Activated naive CD4-positive, alpha-beta T cell treated with anti-CD3 and anti-CD28 coated beads, Interleukin-2, amount 50 U/mL, for 24 hours (primary cell): Measurements from ENCODE around the gene BANF1.
A peak's percentile ranks its signal among the peaks of the same experiment; 100 is the strongest.
"Not testable (repeated sequence)": the region's sequence is repeated elsewhere in the genome, so short reads cannot be mapped to it uniquely, and the experiment has no call there.

Source experiments
- H3K27ac Mint-ChIP-seq: one replicate; pipeline ENCODE4 v1.8.0; 2021; ENCODE audit warnings: mild to moderate bottlenecking, mixed read lengths
- H3K27me3 Mint-ChIP-seq: one replicate; pipeline ENCODE4 v1.8.0; 2021; ENCODE audit warnings: mixed read lengths
- H3K36me3 Mint-ChIP-seq: one replicate; pipeline ENCODE4 v1.8.0; 2021; ENCODE audit warnings: mixed read lengths
- H3K4me1 Mint-ChIP-seq: one replicate; pipeline ENCODE4 v1.8.0; 2021; ENCODE audit warnings: mixed read lengths
- H3K4me3 Mint-ChIP-seq: one replicate; pipeline ENCODE4 v1.8.0; 2021; ENCODE audit warnings: mild to moderate bottlenecking, mixed read lengths
- H3K9me3 Mint-ChIP-seq: one replicate; pipeline ENCODE4 v1.8.0; 2021; ENCODE audit warnings: mixed read lengths

The BANF1 gene

GRCh38 chr11:66013762-66014100 is 11.4 kb downstream of the BANF1 start:
- H3K27me3 Mint-ChIP-seq: peaks cover 2% of the 10 kb centered on the region
- H3K27ac Mint-ChIP-seq: no peak overlapping the region
- no peak overlapping the region for H3K4me3 Mint-ChIP-seq
- H3K4me1 Mint-ChIP-seq: peaks cover 8% of the 10 kb centered on the region
- H3K9me3 Mint-ChIP-seq: no peaks in the 10 kb centered on the region
- no peaks in the 10 kb centered on the region for H3K36me3 Mint-ChIP-seq

- Mint-ChIP-seq H3K4me3 (no peak overlapping the region), H3K27me3 (peaks cover 2% of the 10 kb centered on the region), H3K4me1 (peaks cover 8% of the 10 kb centered on the region), H3K9me3 (no peaks in the 10 kb centered on the region), H3K27ac (no peak overlapping the region), H3K36me3 (no peaks in the 10 kb centered on the region)
Measured at GRCh38 chr11:66014804-66015453, 12.6 kb downstream of the BANF1 start.

GRCh38 chr11:66015454-66015881 is 13.2 kb downstream of the BANF1 start:
- Mint-ChIP-seq H3K4me1 (peaks cover 8% of the 10 kb centered on the region), H3K27ac (no peak overlapping the region), H3K4me3 (no peak overlapping the region), H3K36me3 (no peaks in the 10 kb centered on the region), H3K27me3 (peaks cover 2% of the 10 kb centered on the region), H3K9me3 (no peaks in the 10 kb centered on the region)

GRCh38 chr11:66015936-66016792 is 13.9 kb downstream of the BANF1 start:
- no peak overlapping the region for H3K4me3 Mint-ChIP-seq
- no peak overlapping the region for H3K27ac Mint-ChIP-seq
- no peaks in the 10 kb centered on the region for H3K9me3 Mint-ChIP-seq
- peaks cover 8% of the 10 kb centered on the region for H3K4me1 Mint-ChIP-seq
- peaks cover 1% of the 10 kb centered on the region for H3K27me3 Mint-ChIP-seq
- H3K36me3 Mint-ChIP-seq: no peaks in the 10 kb centered on the region

- H3K27ac Mint-ChIP-seq: no peak overlapping the region
- H3K27me3 Mint-ChIP-seq: peaks cover 1% of the 10 kb centered on the region
- H3K36me3 Mint-ChIP-seq: no peaks in the 10 kb centered on the region
- H3K4me1 Mint-ChIP-seq: peaks cover 8% of the 10 kb centered on the region
- no peak overlapping the region for H3K4me3 Mint-ChIP-seq
- no peaks in the 10 kb centered on the region for H3K9me3 Mint-ChIP-seq
Measured at GRCh38 chr11:66016793-66017177, 14.5 kb downstream of the BANF1 start.

GRCh38 chr11:66017321-66017720 is 15.0 kb downstream of the BANF1 start:
- Mint-ChIP-seq H3K4me3 (no peak overlapping the region), H3K36me3 (no peaks in the 10 kb centered on the region), H3K9me3 (no peaks in the 10 kb centered on the region), H3K27me3 (peaks cover 1% of the 10 kb centered on the region), H3K27ac (peak overlapping the region; percentile 55), H3K4me1 (peaks cover 8% of the 10 kb centered on the region)

- Mint-ChIP-seq H3K27ac (no peak overlapping the region), H3K4me1 (peaks cover 13% of the 10 kb centered on the region), H3K9me3 (no peaks in the 10 kb centered on the region), H3K36me3 (no peaks in the 10 kb centered on the region), H3K4me3 (no peak overlapping the region), H3K27me3 (peaks cover 3% of the 10 kb centered on the region)
Measured at GRCh38 chr11:66020212-66020611, 17.9 kb downstream of the BANF1 start.

GRCh38 chr11:66020618-66021357 is 18.5 kb downstream of the BANF1 start:
- H3K4me1 Mint-ChIP-seq: peaks cover 13% of the 10 kb centered on the region

GRCh38 chr11:66022401-66023185 is 20.3 kb downstream of the BANF1 start:
- Mint-ChIP-seq H3K9me3 (no peaks in the 10 kb centered on the region), H3K4me1 (peaks cover 7% of the 10 kb centered on the region), H3K4me3 (peak overlapping the region; percentile 51), H3K27ac (peak overlapping the region; percentile 82), H3K36me3 (no peaks in the 10 kb centered on the region), H3K27me3 (peaks cover 3% of the 10 kb centered on the region)

More at GRCh38 chr11:66020618-66021357, 18.5 kb downstream of the BANF1 start:
- Mint-ChIP-seq H3K36me3 (no peaks in the 10 kb centered on the region), H3K27me3 (peaks cover 3% of the 10 kb centered on the region), H3K9me3 (no peaks in the 10 kb centered on the region), H3K4me3 (no peak overlapping the region), H3K27ac (no peak overlapping the region)

GRCh38 chr11:66023186-66023440 is 20.8 kb downstream of the BANF1 start:
- not testable (repeated sequence) for H3K27me3 Mint-ChIP-seq, H3K9me3 Mint-ChIP-seq, H3K36me3 Mint-ChIP-seq, H3K27ac Mint-ChIP-seq, H3K4me3 Mint-ChIP-seq, H3K4me1 Mint-ChIP-seq

- peaks cover 3% of the 10 kb centered on the region for H3K27me3 Mint-ChIP-seq
- H3K27ac Mint-ChIP-seq: peak within 1 kb of the TSS; percentile 60
- H3K36me3 Mint-ChIP-seq: no peaks in the 10 kb centered on the region
- H3K4me1 Mint-ChIP-seq: peaks cover 5% of the 10 kb centered on the region
- no peaks in the 10 kb centered on the region for H3K9me3 Mint-ChIP-seq
- H3K4me3 Mint-ChIP-seq: no peak within 1 kb of the TSS
Measured at GRCh38 chr11:66026017-66026529, 23.8 kb downstream of the BANF1 start, which contains the start of gene CATSPER1. Gene CATSPER1, minus strand, starts transcription at chr11:66026479. Its CDS starts 100 bp downstream, at chr11:66026379.

GRCh38 chr11:66032957-66033735 is 30.8 kb downstream of the BANF1 start:
- no peaks in the 10 kb centered on the region for H3K9me3 Mint-ChIP-seq
- no peaks in the 10 kb centered on the region for H3K4me1 Mint-ChIP-seq
- H3K4me3 Mint-ChIP-seq: no peak overlapping the region
- no peak overlapping the region for H3K27ac Mint-ChIP-seq
- no peaks in the 10 kb centered on the region for H3K36me3 Mint-ChIP-seq
- H3K27me3 Mint-ChIP-seq: no peaks in the 10 kb centered on the region

- H3K4me1 Mint-ChIP-seq: no peaks in the 10 kb centered on the region
- no peaks in the 10 kb centered on the region for H3K9me3 Mint-ChIP-seq
- H3K27ac Mint-ChIP-seq: no peak overlapping the region
- H3K36me3 Mint-ChIP-seq: no peaks in the 10 kb centered on the region
- H3K27me3 Mint-ChIP-seq: no peaks in the 10 kb centered on the region
- no peak overlapping the region for H3K4me3 Mint-ChIP-seq
Measured at GRCh38 chr11:66035653-66036333, 33.5 kb downstream of the BANF1 start.

- Mint-ChIP-seq H3K27ac (no peak overlapping the region), H3K4me1 (no peaks in the 10 kb centered on the region), H3K9me3 (no peaks in the 10 kb centered on the region), H3K4me3 (no peak overlapping the region), H3K27me3 (no peaks in the 10 kb centered on the region), H3K36me3 (no peaks in the 10 kb centered on the region)
Measured at GRCh38 chr11:66036334-66036710, 34.0 kb downstream of the BANF1 start.
